Liver (tissue), 9 donors: ENCODE data around the gene CDC25A. TPM values are rescaled to one million over a fixed set of nuclear protein-coding genes. Genes with fewer than 3 reads are reported as not detected.

ENCODE experiments used
- DNase-seq: peaks from one replicate; pipeline ENCODE4 v3.0.0-alpha.2; 2017; ENCODE audit warnings: low spot score
- H3K27ac ChIP-seq, 2 donors: one replicate each; pipeline ENCODE4 v1.7.0; 2013; ENCODE audit warnings: inconsistent platforms in 2 of 2, low read length in 2 of 2, control low read depth in 1 of 2, low read depth in 1 of 2, mild to moderate bottlenecking in 1 of 2
- H3K27me3 ChIP-seq, 4 donors: one replicate each; pipeline versions ENCODE4 v1.6.1 to v1.7.0; 2013; ENCODE audit warnings: low read length in 3 of 4, inconsistent platforms in 1 of 4, mild to moderate bottlenecking in 1 of 4, moderate library complexity in 1 of 4; ENCODE audit not compliant: control insufficient read depth in 4 of 4, insufficient read depth in 4 of 4
- H3K36me3 ChIP-seq, 4 donors: one replicate each; pipeline versions ENCODE4 v1.6.1 to v1.7.0; 2013; ENCODE audit warnings: low read length in 3 of 4, mild to moderate bottlenecking in 3 of 4, low read depth in 1 of 4, moderate library complexity in 1 of 4; ENCODE audit not compliant: control insufficient read depth in 4 of 4, insufficient read depth in 3 of 4
- H3K4me1 ChIP-seq, 4 donors: one replicate each; pipeline versions ENCODE4 v1.6.1 to v1.7.0; 2013; ENCODE audit warnings: low read length in 3 of 4, mild to moderate bottlenecking in 3 of 4, moderate library complexity in 1 of 4; ENCODE audit not compliant: control insufficient read depth in 4 of 4, insufficient read depth in 4 of 4
- H3K4me3 ChIP-seq, 3 donors: one replicate each; pipeline versions ENCODE4 v1.6.1 to v1.7.0; 2013; ENCODE audit warnings: low read length in 3 of 3, control low read depth in 1 of 3, low read depth in 1 of 3, mild to moderate bottlenecking in 1 of 3
- H3K9ac ChIP-seq, 2 donors: one replicate each; pipeline ENCODE4 v1.7.0; 2013; ENCODE audit warnings: low read length in 2 of 2, mild to moderate bottlenecking in 2 of 2, moderate library complexity in 2 of 2, control low read depth in 1 of 2, low read depth in 1 of 2
- H3K9me3 ChIP-seq, 4 donors: one replicate each; pipeline versions ENCODE4 v1.6.1 to v1.7.0; 2013; ENCODE audit warnings: low read length in 3 of 4; ENCODE audit not compliant: control insufficient read depth in 4 of 4
- CTCF ChIP-seq: fragments of 150-350 bp; IDR thresholded peaks from 2 replicates; pipeline ENCODE4 v1.5.1; 2017; ENCODE audit warnings: improper control_type of control experiment, low read depth, low read length; ENCODE audit not compliant: missing input control
- EGR1 ChIP-seq, 2 donors: IDR thresholded peaks; 2 replicates each; pipeline ENCODE4 v1.6.1; 2016 to 2018; ENCODE audit warnings: antibody characterized with exemption in 2 of 2, low read depth in 2 of 2
- FOXA1 ChIP-seq: IDR thresholded peaks from 2 replicates; pipeline ENCODE4 v1.6.1; 2016; ENCODE audit warnings: antibody characterized with exemption
- FOXA2 ChIP-seq: IDR thresholded peaks from 2 replicates; pipeline ENCODE4 v1.6.1; 2016; ENCODE audit warnings: antibody characterized with exemption
- GABPA ChIP-seq, 2 donors: IDR thresholded peaks in 1 of 2; conservative IDR thresholded peaks in 1 of 2; 2 replicates each; pipeline ENCODE4 v1.6.1; 2016; ENCODE audit warnings: antibody characterized with exemption in 2 of 2, mild to moderate bottlenecking in 1 of 2, moderate library complexity in 1 of 2
- HNF4A ChIP-seq, 2 donors: conservative IDR thresholded peaks; 2 replicates each; pipeline ENCODE4 v1.6.1; 2016; ENCODE audit warnings: antibody characterized with exemption in 2 of 2, mild to moderate bottlenecking in 2 of 2
- HNF4G ChIP-seq: IDR thresholded peaks from 2 replicates; pipeline ENCODE4 v1.6.1; 2016; ENCODE audit warnings: antibody characterized with exemption
- JUND ChIP-seq, 2 donors: IDR thresholded peaks; 2 replicates each; pipeline ENCODE4 v1.6.1; 2016; ENCODE audit warnings: antibody characterized with exemption in 2 of 2
- NR2F2 ChIP-seq: IDR thresholded peaks from 2 replicates; pipeline ENCODE4 v1.6.1; 2016; ENCODE audit warnings: antibody characterized with exemption
- RAD21 ChIP-seq, 2 donors: IDR thresholded peaks; 2 replicates each; pipeline ENCODE4 v1.6.1; 2016; ENCODE audit warnings: antibody characterized with exemption in 2 of 2, mild to moderate bottlenecking in 2 of 2
- RXRA ChIP-seq, 2 donors: IDR thresholded peaks; 2 replicates each; pipeline ENCODE4 v1.6.1; 2017 to 2018; ENCODE audit warnings: antibody characterized with exemption in 2 of 2, mild to moderate bottlenecking in 1 of 2
- YY1 ChIP-seq: IDR thresholded peaks from 2 replicates; pipeline ENCODE4 v1.6.1; 2016; ENCODE audit warnings: antibody characterized with exemption, mild to moderate bottlenecking
- ZBTB33 ChIP-seq: IDR thresholded peaks from 2 replicates; pipeline ENCODE4 v1.6.1; 2016; ENCODE audit warnings: antibody characterized with exemption
- WGBS: extraction: QIAGEN DNeasy Blood & Tissue Kit; methylation state at CpG from one replicate; pipeline ENCODE4 v1.1.7; 2013; 5-methylcytosine and 5-hydroxymethylcytosine counted together
- polyA plus RNA-seq, 2 donors: library from polyadenylated mRNA; stranded (reverse) in 1 of 2; unstranded in 1 of 2; fragments of 200-250 nt in 1 of 2; fragments of >200 nt in 1 of 2; fragmentation: Nextera tagmentation in 1 of 2; extraction: Ambion mirVana in 1 of 2; gene quantifications; one replicate each; pipeline versions ENCODE4 v1.2.1 to v1.2.3, GENCODE V29; 2013 to 2015
- total RNA-seq, 2 donors: library from RNA; depleted of rRNA; stranded (reverse); fragments of >200 nt; gene quantifications; one replicate each; pipeline ENCODE4 v1.2.3, GENCODE V29; 2014
- TF ChIP-seq, protein P1 (sequence below): IDR thresholded peaks from 2 replicates; pipeline ENCODE4 v1.6.1; 2016; ENCODE audit warnings: antibody characterized with exemption
- TF ChIP-seq, protein P2 (sequence below): IDR thresholded peaks from 2 replicates; pipeline ENCODE4 v1.6.1; 2016; ENCODE audit warnings: antibody characterized with exemption
- donor health status: healthy.
- donor health status: healthy.
- donor health status: healthy.
- donor health status: healthy.
- donor health status: healthy.

The CDC25A gene
- total and polyA plus RNA-seq, 4 donors, result 0.18 to 29.6 (median 0.60) TPM

- no peak for TF ChIP-seq NR2F2
- no peak overlapping the region for H3K27ac ChIP-seq
- no peak overlapping the region for H3K9ac ChIP-seq
- no peak for DNase-seq
- no peaks in the 10 kb centered on the region for H3K9me3 ChIP-seq
- 53% methylated on average over 7 of the region's 7 CpGs for WGBS
- H3K4me3 ChIP-seq, result peak overlapping the region in 2 of 3 donors; percentile 57 to 74
- H3K27me3 ChIP-seq, result no peaks in the 10 kb centered on the region
- H3K4me1 ChIP-seq, result peaks cover 0 to 14% (median 8%) of the 10 kb centered on the region in 4 donors
- H3K36me3 ChIP-seq, result peaks cover 0 to 7% (median 2%) of the 10 kb centered on the region in 4 donors
Measured at GRCh38 chr3:48186631-48187300, 1.5 kb downstream of the CDC25A start.

DNA sequence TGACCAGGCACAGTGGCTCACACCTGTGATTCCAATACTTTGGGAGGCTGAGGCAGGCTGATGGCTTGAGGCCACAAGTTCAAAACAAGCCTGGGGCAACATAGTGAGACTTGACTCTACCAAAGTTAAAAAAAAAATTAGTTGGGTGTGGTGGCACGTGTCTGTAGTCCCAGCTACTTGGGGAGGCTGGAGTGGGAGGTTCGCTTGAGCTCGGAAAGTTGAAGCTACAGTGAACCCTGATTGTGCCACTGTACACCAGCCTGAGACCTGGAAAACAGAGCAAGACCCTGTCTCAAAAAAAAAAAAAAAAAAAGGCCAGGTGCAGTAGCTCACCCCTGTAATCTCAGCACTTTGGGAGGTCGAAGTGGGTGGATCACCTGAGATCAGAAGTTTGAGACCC, 3.1 kb downstream of the CDC25A start:
- 96% methylated on average over 4 of the region's 4 CpGs for WGBS
- H3K9ac ChIP-seq, result no peak overlapping the region
- H3K27me3 ChIP-seq, result no peaks in the 10 kb centered on the region
- no peak overlapping the region for H3K4me3 ChIP-seq
- H3K36me3 ChIP-seq, result peaks cover 0 to 7% (median 2%) of the 10 kb centered on the region in 4 donors
- no peak overlapping the region for H3K27ac ChIP-seq
- H3K4me1 ChIP-seq, result peaks cover 0 to 14% (median 8%) of the 10 kb centered on the region in 4 donors
- DNase-seq, result no peak
- TF ChIP-seq GABPA (IDR thresholded peaks at IDR 0.05 in 1 of 2, conservative IDR thresholded peaks at IDR 0.05 in 1 of 2), result no peak
- no peak for TF ChIP-seq JUND (IDR thresholded peaks at IDR 0.05)
- H3K9me3 ChIP-seq, result no peaks in the 10 kb centered on the region

- TF ChIP-seq JUND (IDR thresholded peaks at IDR 0.05), result no peak
- peaks cover 0 to 14% (median 8%) of the 10 kb centered on the region in 4 donors for H3K4me1 ChIP-seq
- no peaks in the 10 kb centered on the region for H3K9me3 ChIP-seq
- no peak overlapping the region for H3K4me3 ChIP-seq
- DNase-seq, result no peak
- no peak overlapping the region for H3K27ac ChIP-seq
- H3K36me3 ChIP-seq, result peaks cover 0 to 7% (median 2%) of the 10 kb centered on the region in 4 donors
- 95% methylated on average over 2 of the region's 2 CpGs for WGBS
- no peaks in the 10 kb centered on the region for H3K27me3 ChIP-seq
- H3K9ac ChIP-seq, result peak overlapping the region in 1 of 2 donors; percentile 2
Measured at GRCh38 chr3:48184299-48184698, 3.9 kb downstream of the CDC25A start.

DNA sequence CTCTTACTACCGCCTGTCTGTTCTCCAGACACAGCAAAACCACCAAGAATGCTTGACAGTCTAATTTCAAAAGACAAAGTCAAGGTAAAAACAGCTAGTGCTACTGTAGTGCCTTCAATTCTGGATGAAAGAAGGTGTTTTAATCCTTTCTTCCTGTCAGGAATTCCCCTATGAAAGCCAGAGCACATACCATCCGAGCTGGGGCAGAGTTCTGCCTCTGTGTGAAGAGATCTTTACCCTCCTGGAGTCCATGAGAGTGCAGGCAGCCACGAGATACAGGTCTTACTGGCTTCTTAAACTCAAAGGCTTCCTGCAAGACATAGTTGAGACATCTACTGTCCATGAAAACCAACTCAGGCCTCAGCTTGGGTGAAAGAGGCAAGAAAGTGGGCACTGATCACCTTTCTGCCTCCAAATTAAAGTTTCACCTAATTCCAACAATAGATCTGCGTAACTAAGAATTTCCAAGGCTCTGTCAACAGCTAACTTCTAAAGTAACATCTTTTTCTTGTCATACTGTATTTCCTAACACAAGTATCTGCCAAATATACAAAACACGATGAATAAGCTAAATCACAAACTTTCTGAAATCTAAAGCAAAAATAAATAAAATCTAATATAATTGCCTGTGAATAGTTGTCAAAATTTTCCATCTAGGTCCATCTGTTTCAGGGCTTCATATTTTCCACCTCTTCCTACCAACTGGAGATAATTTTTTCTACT, 7.5 kb downstream of the CDC25A start:
- H3K9ac ChIP-seq, result no peak overlapping the region
- no peaks in the 10 kb centered on the region for H3K9me3 ChIP-seq
- H3K27me3 ChIP-seq, result no peaks in the 10 kb centered on the region
- DNase-seq, result no peak
- no peak overlapping the region for H3K4me3 ChIP-seq
- TF ChIP-seq EGR1 (IDR thresholded peaks at IDR 0.05; ENCODE audit: low read depth in 2 of 2) (no peak), ZBTB33 (no peak), HNF4A (conservative IDR thresholded peaks at IDR 0.05) (no peak), NR2F2 (no peak), YY1 (no peak), FOXA2 (no peak), CTCF (no peak), RAD21 (IDR thresholded peaks at IDR 0.05) (no peak), HNF4G (no peak), GABPA (IDR thresholded peaks at IDR 0.05 in 1 of 2, conservative IDR thresholded peaks at IDR 0.05 in 1 of 2) (no peak), RXRA (IDR thresholded peaks at IDR 0.05) (no peak), FOXA1 (no peak)
- TF ChIP-seq, protein P1, sequence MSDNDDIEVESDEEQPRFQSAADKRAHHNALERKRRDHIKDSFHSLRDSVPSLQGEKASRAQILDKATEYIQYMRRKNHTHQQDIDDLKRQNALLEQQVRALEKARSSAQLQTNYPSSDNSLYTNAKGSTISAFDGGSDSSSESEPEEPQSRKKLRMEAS, result no peak
- TF ChIP-seq, protein P2, sequence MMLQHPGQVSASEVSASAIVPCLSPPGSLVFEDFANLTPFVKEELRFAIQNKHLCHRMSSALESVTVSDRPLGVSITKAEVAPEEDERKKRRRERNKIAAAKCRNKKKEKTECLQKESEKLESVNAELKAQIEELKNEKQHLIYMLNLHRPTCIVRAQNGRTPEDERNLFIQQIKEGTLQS, result no peak
- H3K27ac ChIP-seq, result no peak overlapping the region
- 94% methylated on average over 5 of the region's 5 CpGs for WGBS
- peaks cover 0 to 10% (median 4%) of the 10 kb centered on the region in 4 donors for H3K36me3 ChIP-seq
- H3K4me1 ChIP-seq, result no peaks in the 10 kb centered on the region
